Suprapubic skin (tissue), 4 donors: ENCODE results near the gene DIAPH3. TPM values are rescaled to one million over a fixed set of nuclear protein-coding genes. Genes with fewer than 3 reads are reported as not detected.

Source experiments
- DNase-seq, 2 donors: peaks; one replicate each; pipeline ENCODE4 v3.0.0-alpha.2; 2019; ENCODE audit warnings: low spot score in 2 of 2
- H3K27ac ChIP-seq: fragments of 200-600 bp; sonication (generic); one replicate; pipeline ENCODE4 v1.5.1; 2019
- H3K27me3 ChIP-seq: fragments of 200-600 bp; sonication (generic); one replicate; pipeline ENCODE4 v1.5.1; 2019
- H3K36me3 ChIP-seq: fragments of 200-600 bp; sonication (generic); one replicate; pipeline ENCODE4 v1.5.1; 2019
- H3K4me1 ChIP-seq: fragments of 200-600 bp; sonication (generic); one replicate; pipeline ENCODE4 v1.5.1; 2019
- H3K4me3 ChIP-seq: fragments of 200-600 bp; sonication (generic); one replicate; pipeline ENCODE4 v1.5.1; 2019; ENCODE audit warnings: mild to moderate bottlenecking
- H3K9me3 ChIP-seq: fragments of 200-600 bp; sonication (generic); one replicate; pipeline ENCODE4 v1.5.1; 2019
- EP300 ChIP-seq: sonication (generic); formaldehyde crosslinking; IDR thresholded peaks from one replicate; pipeline ENCODE4 v1.6.1; 2017; ENCODE audit warnings: antibody characterized with exemption
- POLR2A ChIP-seq, 2 donors: fragments of 450-650 bp; IDR thresholded peaks; one replicate each; pipeline ENCODE4 v1.6.1; 2017; ENCODE audit warnings: antibody characterized with exemption in 2 of 2, mild to moderate bottlenecking in 2 of 2, moderate library complexity in 2 of 2
- POLR2AphosphoS5 ChIP-seq, 3 donors: sonication (generic); formaldehyde crosslinking; IDR thresholded peaks; one replicate each; pipeline ENCODE4 v1.6.1; 2017; ENCODE audit warnings: antibody characterized with exemption in 3 of 3
- WGBS: methylation state at CpG from one replicate; pipeline ENCODE4 v1.1.5; 2018; 5-methylcytosine and 5-hydroxymethylcytosine counted together
- total RNA-seq, 4 donors: library from RNA; depleted of rRNA; stranded (reverse); fragments of >200 nt; gene quantifications; one replicate each; pipeline ENCODE4 v1.1.0, GENCODE V29; 2016
- TF ChIP-seq, protein P1 (sequence below), 2 donors: fragments of 200-600 bp in 1 of 2; fragments of 450-650 bp in 1 of 2; sonication (generic) in 1 of 2; IDR thresholded peaks; one replicate each; pipeline ENCODE4 v1.5.1; 2016 to 2019; ENCODE audit warnings: antibody characterized with exemption in 2 of 2, mild to moderate bottlenecking in 1 of 2, moderate library complexity in 1 of 2

Gene DIAPH3
- total RNA-seq, 4 donors from 2014 or later: 0.93 to 3.0 (median 2.3) TPM

DNA sequence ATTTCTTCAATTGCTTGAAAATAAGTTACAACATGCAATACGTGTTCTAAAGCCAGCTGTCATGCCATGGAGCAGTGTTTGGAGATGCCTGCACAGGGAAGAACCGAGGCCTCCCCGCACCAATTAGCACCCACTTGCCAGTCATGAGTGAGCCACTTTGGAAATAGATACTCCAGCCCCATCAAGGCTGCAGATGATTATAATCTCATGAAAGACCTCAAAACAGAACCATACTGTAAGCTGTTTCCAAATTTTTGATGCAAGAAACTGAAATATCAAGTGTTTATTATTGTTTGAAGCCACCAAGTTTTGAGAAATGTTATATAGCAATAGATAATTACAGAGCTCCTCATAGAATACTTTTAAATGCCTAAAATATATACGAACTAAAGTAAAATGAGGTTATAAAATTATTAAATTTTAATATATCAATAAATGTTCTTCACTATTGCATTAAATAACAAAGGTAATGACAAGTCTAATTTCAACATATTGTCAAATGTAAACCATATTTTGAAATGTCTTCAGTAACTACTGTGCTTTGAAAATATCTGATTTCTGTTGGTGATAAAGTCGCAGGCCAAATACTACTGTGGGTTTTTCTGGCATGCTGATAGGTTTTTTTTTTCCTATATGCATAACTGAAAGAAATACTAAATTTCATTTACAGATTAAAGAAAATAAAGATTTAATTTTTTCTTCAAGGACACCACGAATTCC lies 43.0 kb downstream of the DIAPH3 start:
- no peak overlapping the region for H3K27ac ChIP-seq
- H3K4me1 ChIP-seq: no peaks in the 10 kb centered on the region
- no peaks in the 10 kb centered on the region for H3K9me3 ChIP-seq
- no peak for DNase-seq
- no peaks in the 10 kb centered on the region for H3K36me3 ChIP-seq
- no peak overlapping the region for H3K4me3 ChIP-seq
- TF ChIP-seq, protein P1, sequence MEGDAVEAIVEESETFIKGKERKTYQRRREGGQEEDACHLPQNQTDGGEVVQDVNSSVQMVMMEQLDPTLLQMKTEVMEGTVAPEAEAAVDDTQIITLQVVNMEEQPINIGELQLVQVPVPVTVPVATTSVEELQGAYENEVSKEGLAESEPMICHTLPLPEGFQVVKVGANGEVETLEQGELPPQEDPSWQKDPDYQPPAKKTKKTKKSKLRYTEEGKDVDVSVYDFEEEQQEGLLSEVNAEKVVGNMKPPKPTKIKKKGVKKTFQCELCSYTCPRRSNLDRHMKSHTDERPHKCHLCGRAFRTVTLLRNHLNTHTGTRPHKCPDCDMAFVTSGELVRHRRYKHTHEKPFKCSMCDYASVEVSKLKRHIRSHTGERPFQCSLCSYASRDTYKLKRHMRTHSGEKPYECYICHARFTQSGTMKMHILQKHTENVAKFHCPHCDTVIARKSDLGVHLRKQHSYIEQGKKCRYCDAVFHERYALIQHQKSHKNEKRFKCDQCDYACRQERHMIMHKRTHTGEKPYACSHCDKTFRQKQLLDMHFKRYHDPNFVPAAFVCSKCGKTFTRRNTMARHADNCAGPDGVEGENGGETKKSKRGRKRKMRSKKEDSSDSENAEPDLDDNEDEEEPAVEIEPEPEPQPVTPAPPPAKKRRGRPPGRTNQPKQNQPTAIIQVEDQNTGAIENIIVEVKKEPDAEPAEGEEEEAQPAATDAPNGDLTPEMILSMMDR (IDR thresholded peaks at IDR 0.05): no peak
- TF ChIP-seq EP300: no peak
- no peak for TF ChIP-seq POLR2A (IDR thresholded peaks at IDR 0.05)
- TF ChIP-seq POLR2AphosphoS5 (IDR thresholded peaks at IDR 0.05): no peak
- no peaks in the 10 kb centered on the region for H3K27me3 ChIP-seq
- 86% methylated on average over 6 of the region's 6 CpGs for WGBS

DNA sequence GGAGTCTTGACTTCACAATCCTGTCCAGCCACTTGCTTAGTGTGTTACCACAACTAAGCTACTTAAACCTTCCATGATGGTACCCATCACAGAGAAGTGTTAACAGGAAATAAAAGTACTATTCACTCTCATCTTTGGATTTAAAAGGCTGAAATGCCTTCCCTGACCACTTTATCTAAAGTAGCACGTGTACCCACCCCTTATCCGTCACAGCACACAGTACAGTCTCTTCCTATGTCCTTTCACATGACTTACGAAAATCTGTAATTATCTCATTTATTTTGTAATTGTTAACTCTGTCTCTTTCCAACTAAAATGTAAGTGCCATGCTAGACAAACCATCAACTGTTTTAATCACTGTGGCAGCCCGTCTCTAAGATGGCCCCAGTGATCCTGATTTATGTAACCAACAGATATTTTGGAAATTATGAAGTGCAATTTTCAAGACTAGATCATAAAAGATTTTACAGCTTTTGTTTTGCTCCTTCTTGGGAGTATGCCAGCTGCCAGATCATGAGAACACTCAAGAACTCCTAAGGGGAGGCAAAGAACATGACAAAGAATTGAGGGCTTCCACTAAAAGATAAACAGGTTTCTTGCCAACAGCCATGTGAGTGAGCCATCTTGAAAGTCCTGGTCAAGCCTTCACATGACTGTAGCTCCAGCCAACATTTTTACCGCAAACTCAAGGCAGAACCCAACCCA lies 44.9 kb downstream of the DIAPH3 start:
- WGBS: 89% methylated on average over 5 of the region's 5 CpGs

DNA sequence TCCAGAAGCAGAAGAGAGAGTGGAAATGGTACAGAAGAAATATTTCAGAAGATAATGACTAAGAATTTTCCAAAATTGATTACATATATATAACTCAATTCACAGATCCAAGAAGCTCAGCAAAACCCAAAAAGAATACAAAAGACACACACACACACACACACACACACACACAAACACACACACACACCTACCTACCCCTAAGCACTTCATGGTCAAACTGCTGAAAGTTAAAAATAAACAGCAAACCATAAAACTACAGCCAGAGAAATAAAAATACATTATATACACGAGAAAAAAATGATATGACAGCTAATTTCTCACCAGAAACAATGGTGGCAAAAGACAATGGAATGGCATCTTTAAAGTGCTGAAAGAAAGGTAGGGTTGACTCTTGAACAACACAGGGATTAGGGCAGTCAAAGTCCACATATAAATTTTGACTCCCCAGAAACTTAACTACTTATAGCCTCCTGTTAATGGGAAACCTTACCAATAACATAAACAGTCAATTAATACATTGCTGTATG lies 49.2 kb downstream of the DIAPH3 start:
- Histone ChIP-seq H3K9me3 (no peaks in the 10 kb centered on the region), H3K4me3 (no peak overlapping the region), H3K27me3 (no peaks in the 10 kb centered on the region), H3K36me3 (no peaks in the 10 kb centered on the region), H3K27ac (no peak overlapping the region), H3K4me1 (no peaks in the 10 kb centered on the region)
- DNase-seq: no peak
- 97% methylated on average over 1 of the region's 1 CpG for WGBS
- TF ChIP-seq, protein P1 (IDR thresholded peaks at IDR 0.05): no peak
- no peak for TF ChIP-seq POLR2AphosphoS5 (IDR thresholded peaks at IDR 0.05)
- TF ChIP-seq EP300: no peak
- no peak for TF ChIP-seq POLR2A (IDR thresholded peaks at IDR 0.05)

More for the DNA sequence above, 44.9 kb downstream of the DIAPH3 start:
- H3K36me3 ChIP-seq: no peaks in the 10 kb centered on the region
- no peak overlapping the region for H3K27ac ChIP-seq
- H3K4me1 ChIP-seq: no peaks in the 10 kb centered on the region
- DNase-seq: no peak
- no peaks in the 10 kb centered on the region for H3K9me3 ChIP-seq
- TF ChIP-seq POLR2AphosphoS5 (IDR thresholded peaks at IDR 0.05): no peak
- TF ChIP-seq EP300: no peak
- TF ChIP-seq, protein P1 (IDR thresholded peaks at IDR 0.05): no peak
- no peak for TF ChIP-seq POLR2A (IDR thresholded peaks at IDR 0.05)
- H3K4me3 ChIP-seq: no peak overlapping the region
- no peaks in the 10 kb centered on the region for H3K27me3 ChIP-seq

DNA sequence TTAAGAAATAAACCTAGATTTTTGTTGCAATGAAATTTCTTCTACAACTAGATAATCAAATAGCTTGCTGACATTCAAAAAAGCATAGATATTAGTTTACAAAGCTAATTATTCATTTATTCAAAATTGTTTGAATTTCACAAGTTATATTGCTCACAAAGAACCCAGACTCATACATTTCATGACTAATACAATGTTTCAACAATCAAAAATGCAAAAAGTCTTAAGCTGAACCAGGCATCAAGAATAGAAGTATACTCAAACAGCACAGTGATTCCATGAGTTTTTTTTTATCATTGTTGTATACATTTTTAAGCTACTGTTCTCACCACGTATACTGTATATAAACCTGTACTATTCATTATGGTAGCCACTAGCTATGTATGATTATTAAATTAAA lies 51.0 kb downstream of the DIAPH3 start:
- Histone ChIP-seq H3K27ac (no peak overlapping the region), H3K27me3 (no peaks in the 10 kb centered on the region), H3K4me1 (no peaks in the 10 kb centered on the region), H3K4me3 (no peak overlapping the region), H3K9me3 (no peaks in the 10 kb centered on the region), H3K36me3 (no peaks in the 10 kb centered on the region)
- 98% methylated on average over 1 of the region's 1 CpG for WGBS
- DNase-seq: no peak
- TF ChIP-seq EP300: no peak
- TF ChIP-seq, protein P1 (IDR thresholded peaks at IDR 0.05): no peak
- TF ChIP-seq POLR2A (IDR thresholded peaks at IDR 0.05): no peak
- TF ChIP-seq POLR2AphosphoS5 (IDR thresholded peaks at IDR 0.05): no peak

DNA sequence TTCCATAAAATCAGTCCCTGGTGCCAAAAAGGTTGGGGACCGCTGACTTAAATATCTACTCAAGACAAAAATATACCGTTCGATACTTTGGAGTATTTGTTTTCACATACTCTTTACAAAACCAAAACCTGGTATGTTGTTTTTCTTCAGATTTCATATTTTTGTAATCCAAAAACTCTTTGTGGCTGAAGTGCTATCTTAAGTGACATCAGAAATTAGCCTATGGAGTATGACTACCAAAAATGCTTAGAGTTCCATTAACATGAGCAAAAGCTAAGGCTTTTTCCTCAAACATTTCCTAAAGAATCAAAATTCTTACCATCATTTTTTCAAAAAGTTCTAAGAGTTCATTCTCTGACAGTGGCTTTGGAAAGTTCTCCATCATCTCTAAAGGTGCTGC lies 52.0 kb downstream of the DIAPH3 start:
- 94% methylated on average over 3 of the region's 3 CpGs for WGBS
- no peaks in the 10 kb centered on the region for H3K9me3 ChIP-seq

More for the DNA sequence above, 52.0 kb downstream of the DIAPH3 start:
- H3K36me3 ChIP-seq: no peaks in the 10 kb centered on the region
- no peaks in the 10 kb centered on the region for H3K27me3 ChIP-seq
- no peak overlapping the region for H3K4me3 ChIP-seq
- no peak overlapping the region for H3K27ac ChIP-seq
- no peak for DNase-seq
- TF ChIP-seq, protein P1 (IDR thresholded peaks at IDR 0.05): no peak
- TF ChIP-seq POLR2AphosphoS5 (IDR thresholded peaks at IDR 0.05): no peak
- TF ChIP-seq EP300: no peak
- no peak for TF ChIP-seq POLR2A (IDR thresholded peaks at IDR 0.05)
- H3K4me1 ChIP-seq: no peaks in the 10 kb centered on the region
